Left ventricle myocardium inferior (tissue), 1 donor: ENCODE results near the gene HYI. TPM values are rescaled to one million over a fixed set of nuclear protein-coding genes. Genes with fewer than 3 reads are reported as not detected.

ENCODE experiments used
- DNase-seq: peaks from one replicate; pipeline ENCODE4 v3.0.0-alpha.2; 2020
- H3K27ac ChIP-seq: fragments of 200-600 bp; replicated peaks from 2 replicates; pipeline ENCODE4 v1.8.0; 2021
- H3K27me3 ChIP-seq: fragments of 200-600 bp; 2 replicates; pipeline ENCODE4 v1.8.0; 2021; ENCODE audit warnings: low read depth
- H3K36me3 ChIP-seq: fragments of 200-600 bp; 2 replicates; pipeline ENCODE4 v1.8.0; 2021
- H3K4me1 ChIP-seq: fragments of 200-600 bp; 2 replicates; pipeline ENCODE4 v1.8.0; 2021
- H3K4me3 ChIP-seq: fragments of 200-600 bp; 2 replicates; pipeline ENCODE4 v1.8.0; 2021; ENCODE audit warnings: mild to moderate bottlenecking, moderate library complexity
- H3K9me3 ChIP-seq: fragments of 200-600 bp; replicated peaks from 2 replicates; pipeline ENCODE4 v1.8.0; 2021
- intact Hi-C: fragments of 100-400 bp; cut with micrococcal nuclease; formaldehyde crosslinking; loops from one replicate; pipeline ENCODE4 v1.11.0; 2022
- total RNA-seq: library from RNA; stranded (reverse); fragmentation: NEBNext Ultra II Directional; extraction: Animal tissue kit (Norgen Biotek cat#: 25700); gene quantifications from one replicate; pipeline ENCODE4 v1.2.1, GENCODE V29; 2021
- TF ChIP-seq, protein P1 (sequence below): fragments of 200-600 bp; IDR thresholded peaks from 2 replicates; pipeline ENCODE4 v1.8.0; 2021; ENCODE audit warnings: antibody characterized with exemption, mild to moderate bottlenecking, borderline replicate concordance
- donor health status: DM: no; HTN: yes; CAD: no; lungs with severe emphysema.

HYI gene
- total RNA-seq, 1 donor from 2014 or later = 22.8 TPM

- no peaks in the 10 kb centered on the region for H3K9me3 ChIP-seq
- H3K4me3 ChIP-seq = no peak overlapping the region
- no peak for DNase-seq
- H3K27me3 ChIP-seq = no peaks in the 10 kb centered on the region
- TF ChIP-seq, protein P1, sequence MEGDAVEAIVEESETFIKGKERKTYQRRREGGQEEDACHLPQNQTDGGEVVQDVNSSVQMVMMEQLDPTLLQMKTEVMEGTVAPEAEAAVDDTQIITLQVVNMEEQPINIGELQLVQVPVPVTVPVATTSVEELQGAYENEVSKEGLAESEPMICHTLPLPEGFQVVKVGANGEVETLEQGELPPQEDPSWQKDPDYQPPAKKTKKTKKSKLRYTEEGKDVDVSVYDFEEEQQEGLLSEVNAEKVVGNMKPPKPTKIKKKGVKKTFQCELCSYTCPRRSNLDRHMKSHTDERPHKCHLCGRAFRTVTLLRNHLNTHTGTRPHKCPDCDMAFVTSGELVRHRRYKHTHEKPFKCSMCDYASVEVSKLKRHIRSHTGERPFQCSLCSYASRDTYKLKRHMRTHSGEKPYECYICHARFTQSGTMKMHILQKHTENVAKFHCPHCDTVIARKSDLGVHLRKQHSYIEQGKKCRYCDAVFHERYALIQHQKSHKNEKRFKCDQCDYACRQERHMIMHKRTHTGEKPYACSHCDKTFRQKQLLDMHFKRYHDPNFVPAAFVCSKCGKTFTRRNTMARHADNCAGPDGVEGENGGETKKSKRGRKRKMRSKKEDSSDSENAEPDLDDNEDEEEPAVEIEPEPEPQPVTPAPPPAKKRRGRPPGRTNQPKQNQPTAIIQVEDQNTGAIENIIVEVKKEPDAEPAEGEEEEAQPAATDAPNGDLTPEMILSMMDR = no peak
- no peak overlapping the region for H3K27ac ChIP-seq
- peaks cover 98% of the 10 kb centered on the region for H3K36me3 ChIP-seq
- peaks cover 24% of the 10 kb centered on the region for H3K4me1 ChIP-seq
- intact Hi-C loops = no loop called here
Measured at GRCh38 chr1:43445606-43446387, 7.9 kb downstream of the HYI start.

DNA sequence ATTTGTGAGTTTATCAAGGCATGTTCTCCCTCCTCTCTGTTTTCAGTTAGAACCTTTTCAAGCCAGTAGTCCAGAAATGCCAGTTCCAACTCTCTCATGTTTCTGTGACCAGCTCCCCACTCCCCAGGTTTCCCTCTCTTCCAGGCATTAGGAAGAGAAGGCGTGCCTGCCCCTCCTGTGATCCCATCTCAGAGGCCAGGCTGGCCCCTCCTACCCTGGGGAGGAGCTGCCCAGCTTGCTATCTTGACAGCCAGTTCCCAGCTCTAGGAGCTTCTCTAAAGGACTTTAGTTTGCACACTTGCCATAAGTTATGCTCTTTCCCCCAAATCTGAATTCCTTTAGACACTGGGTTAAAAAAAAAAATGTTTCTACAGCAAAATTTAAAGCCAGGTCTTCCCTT lies 8.9 kb downstream of the HYI start:
- no peak overlapping the region for H3K27ac ChIP-seq
- H3K4me3 ChIP-seq = no peak overlapping the region
- no peak for DNase-seq
- peaks cover 98% of the 10 kb centered on the region for H3K36me3 ChIP-seq
- intact Hi-C loops = no loop called here
- peaks cover 24% of the 10 kb centered on the region for H3K4me1 ChIP-seq
- TF ChIP-seq, protein P1 = no peak
- H3K9me3 ChIP-seq = no peaks in the 10 kb centered on the region
- no peaks in the 10 kb centered on the region for H3K27me3 ChIP-seq

DNA sequence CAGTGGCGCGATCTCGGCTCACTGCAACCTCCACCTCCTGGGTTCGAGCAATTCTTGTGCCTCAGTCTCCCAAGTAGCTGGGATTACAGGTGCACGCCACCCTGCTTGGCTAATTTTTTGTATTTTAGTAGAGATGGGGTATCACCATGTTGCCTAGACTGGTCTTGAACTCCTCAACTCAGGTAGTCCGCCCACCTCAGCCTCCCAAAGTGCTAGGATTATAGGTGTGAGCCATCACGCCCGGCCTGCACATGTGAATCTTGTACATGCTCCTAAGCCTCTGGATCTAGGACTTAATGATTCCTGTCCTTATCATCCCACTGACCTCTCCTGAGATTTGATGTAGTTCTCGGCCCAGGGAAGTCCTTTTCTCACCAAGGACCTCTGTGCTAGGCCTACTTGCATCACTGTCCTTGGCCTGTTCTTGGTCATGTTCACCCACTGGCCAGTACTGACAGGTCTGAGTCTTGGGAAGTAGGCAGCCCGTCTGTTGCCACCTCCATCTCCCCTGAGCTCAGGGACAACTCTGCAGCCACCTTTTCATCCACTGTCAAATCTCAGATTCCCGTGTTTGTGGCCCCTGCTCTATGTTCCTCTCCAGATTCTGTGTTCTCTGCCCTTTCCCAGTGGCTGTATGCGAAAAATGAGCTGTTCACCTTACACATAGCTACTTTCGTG lies 9.4 kb downstream of the HYI start:
- intact Hi-C loops = no loop called here
- no peak for DNase-seq
- Histone ChIP-seq H3K27ac (no peak overlapping the region), H3K4me1 (peaks cover 24% of the 10 kb centered on the region), H3K4me3 (no peak overlapping the region), H3K9me3 (no peaks in the 10 kb centered on the region), H3K36me3 (peaks cover 98% of the 10 kb centered on the region), H3K27me3 (no peaks in the 10 kb centered on the region)
- TF ChIP-seq, protein P1 = no peak

DNA sequence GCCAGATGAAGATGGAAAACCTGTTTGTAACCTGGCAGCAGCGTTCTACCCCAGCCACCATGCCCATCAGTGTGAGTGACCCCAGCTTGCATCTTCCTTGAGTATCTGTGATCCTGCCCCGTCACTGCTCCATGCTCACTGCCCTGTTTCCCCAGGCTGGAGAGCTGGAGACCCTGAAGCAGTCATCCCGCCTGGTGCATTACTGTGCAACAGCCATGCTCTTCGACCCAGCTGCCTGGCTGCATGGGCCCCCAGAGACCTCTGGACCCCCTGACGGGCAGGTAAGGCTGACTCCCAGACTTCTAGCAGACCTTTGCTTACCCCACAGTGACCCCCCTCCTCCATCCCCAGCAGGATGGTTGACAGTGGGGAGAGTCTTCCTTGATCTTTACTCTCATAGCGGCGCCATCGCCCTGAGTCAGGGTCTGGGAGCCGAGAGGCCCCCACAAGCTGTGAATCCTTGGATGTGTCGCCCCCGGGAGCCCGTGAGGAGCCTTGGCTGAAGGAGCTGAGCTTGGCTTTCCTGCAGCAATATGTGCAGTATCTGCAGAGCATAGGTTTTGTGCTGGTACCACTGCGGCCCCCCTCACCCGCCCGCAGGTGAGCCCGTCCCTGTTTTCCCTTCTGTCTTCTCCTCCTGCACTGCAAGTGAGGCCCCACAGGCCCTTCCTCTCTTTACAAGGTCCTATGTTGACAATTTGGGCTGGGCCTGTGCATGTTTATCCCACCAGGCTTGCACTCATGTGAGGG lies 10.4 kb downstream of the HYI start:
- H3K36me3 ChIP-seq = peaks cover 95% of the 10 kb centered on the region
- no peak overlapping the region for H3K4me3 ChIP-seq
- H3K9me3 ChIP-seq = no peaks in the 10 kb centered on the region
- H3K27ac ChIP-seq = no peak overlapping the region
- peaks cover 16% of the 10 kb centered on the region for H3K4me1 ChIP-seq
- intact Hi-C loops = no loop called here
- TF ChIP-seq, protein P1 = no peak
- H3K27me3 ChIP-seq = no peaks in the 10 kb centered on the region
- no peak for DNase-seq

DNA sequence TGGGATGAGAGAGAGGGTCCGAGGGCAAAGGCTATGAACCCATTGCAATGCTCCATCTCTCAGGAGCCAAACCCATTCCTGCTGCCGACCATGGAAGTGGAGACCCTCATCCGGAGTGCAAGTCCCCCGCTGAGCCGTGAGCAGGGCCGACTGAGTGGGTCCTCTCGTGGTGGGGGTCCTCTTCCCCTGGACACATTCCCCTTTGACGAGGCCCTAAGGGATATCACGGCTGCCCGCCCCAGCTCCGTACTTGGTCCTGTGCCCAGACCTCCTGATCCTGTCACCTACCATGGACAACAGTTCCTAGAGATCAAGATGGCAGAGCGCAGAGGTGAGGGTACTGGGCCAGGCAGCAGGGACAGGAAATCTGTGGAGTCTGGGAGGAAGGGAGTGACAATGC lies 11.0 kb downstream of the HYI start:
- Histone ChIP-seq H3K27ac (no peak overlapping the region), H3K4me3 (no peak overlapping the region), H3K4me1 (peaks cover 10% of the 10 kb centered on the region), H3K9me3 (no peaks in the 10 kb centered on the region), H3K36me3 (peaks cover 91% of the 10 kb centered on the region), H3K27me3 (no peaks in the 10 kb centered on the region)
- DNase-seq = no peak
- intact Hi-C loops = no loop called here
- TF ChIP-seq, protein P1 = no peak
